GM19023 (cell line): ENCODE results near the gene RXFP3.

ENCODE experiments used
- ATAC-seq: cut with Tn5 transposase; IDR thresholded peaks from one replicate; pipeline ENCODE4 v1.9.1; 2021; ENCODE audit warnings: mild to moderate bottlenecking, moderate library complexity; ENCODE audit not compliant: unreplicated experiment

Gene RXFP3

GRCh38 chr5:33978306-33978705 is 42.1 kb downstream of the RXFP3 start:
- no peak for ATAC-seq

GRCh38 chr5:33980030-33980429 is 43.8 kb downstream of the RXFP3 start:
- no peak for ATAC-seq

GRCh38 chr5:33981408-33982162 is 45.4 kb downstream of the RXFP3 start:
- ATAC-seq: no peak

GRCh38 chr5:33984178-33984577 is 48.0 kb downstream of the RXFP3 start:
- ATAC-seq: no peak

GRCh38 chr5:33984671-33985124 is 48.5 kb downstream of the RXFP3 start, which contains the start of gene SLC45A2:
SLC45A2 (minus strand) TSS chr5:33984693; CDS start chr5:33984583, 110 bp downstream.
- no peak for ATAC-seq

GRCh38 chr5:33985447-33985846 is 49.3 kb downstream of the RXFP3 start:
- no peak for ATAC-seq
